GM19455 (cell line): ENCODE measurements around the gene USP19.

ENCODE experiments used
- ATAC-seq: cut with Tn5 transposase; IDR thresholded peaks from one replicate; pipeline ENCODE4 v1.9.1; 2021; ENCODE audit not compliant: unreplicated experiment

Gene USP19, protein sequence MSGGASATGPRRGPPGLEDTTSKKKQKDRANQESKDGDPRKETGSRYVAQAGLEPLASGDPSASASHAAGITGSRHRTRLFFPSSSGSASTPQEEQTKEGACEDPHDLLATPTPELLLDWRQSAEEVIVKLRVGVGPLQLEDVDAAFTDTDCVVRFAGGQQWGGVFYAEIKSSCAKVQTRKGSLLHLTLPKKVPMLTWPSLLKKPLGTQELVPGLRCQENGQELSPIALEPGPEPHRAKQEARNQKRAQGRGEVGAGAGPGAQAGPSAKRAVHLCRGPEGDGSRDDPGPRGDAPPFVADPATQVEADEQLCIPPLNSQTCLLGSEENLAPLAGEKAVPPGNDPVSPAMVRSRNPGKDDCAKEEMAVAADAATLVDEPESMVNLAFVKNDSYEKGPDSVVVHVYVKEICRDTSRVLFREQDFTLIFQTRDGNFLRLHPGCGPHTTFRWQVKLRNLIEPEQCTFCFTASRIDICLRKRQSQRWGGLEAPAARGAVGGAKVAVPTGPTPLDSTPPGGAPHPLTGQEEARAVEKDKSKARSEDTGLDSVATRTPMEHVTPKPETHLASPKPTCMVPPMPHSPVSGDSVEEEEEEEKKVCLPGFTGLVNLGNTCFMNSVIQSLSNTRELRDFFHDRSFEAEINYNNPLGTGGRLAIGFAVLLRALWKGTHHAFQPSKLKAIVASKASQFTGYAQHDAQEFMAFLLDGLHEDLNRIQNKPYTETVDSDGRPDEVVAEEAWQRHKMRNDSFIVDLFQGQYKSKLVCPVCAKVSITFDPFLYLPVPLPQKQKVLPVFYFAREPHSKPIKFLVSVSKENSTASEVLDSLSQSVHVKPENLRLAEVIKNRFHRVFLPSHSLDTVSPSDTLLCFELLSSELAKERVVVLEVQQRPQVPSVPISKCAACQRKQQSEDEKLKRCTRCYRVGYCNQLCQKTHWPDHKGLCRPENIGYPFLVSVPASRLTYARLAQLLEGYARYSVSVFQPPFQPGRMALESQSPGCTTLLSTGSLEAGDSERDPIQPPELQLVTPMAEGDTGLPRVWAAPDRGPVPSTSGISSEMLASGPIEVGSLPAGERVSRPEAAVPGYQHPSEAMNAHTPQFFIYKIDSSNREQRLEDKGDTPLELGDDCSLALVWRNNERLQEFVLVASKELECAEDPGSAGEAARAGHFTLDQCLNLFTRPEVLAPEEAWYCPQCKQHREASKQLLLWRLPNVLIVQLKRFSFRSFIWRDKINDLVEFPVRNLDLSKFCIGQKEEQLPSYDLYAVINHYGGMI (N-terminal part only)

DNA sequence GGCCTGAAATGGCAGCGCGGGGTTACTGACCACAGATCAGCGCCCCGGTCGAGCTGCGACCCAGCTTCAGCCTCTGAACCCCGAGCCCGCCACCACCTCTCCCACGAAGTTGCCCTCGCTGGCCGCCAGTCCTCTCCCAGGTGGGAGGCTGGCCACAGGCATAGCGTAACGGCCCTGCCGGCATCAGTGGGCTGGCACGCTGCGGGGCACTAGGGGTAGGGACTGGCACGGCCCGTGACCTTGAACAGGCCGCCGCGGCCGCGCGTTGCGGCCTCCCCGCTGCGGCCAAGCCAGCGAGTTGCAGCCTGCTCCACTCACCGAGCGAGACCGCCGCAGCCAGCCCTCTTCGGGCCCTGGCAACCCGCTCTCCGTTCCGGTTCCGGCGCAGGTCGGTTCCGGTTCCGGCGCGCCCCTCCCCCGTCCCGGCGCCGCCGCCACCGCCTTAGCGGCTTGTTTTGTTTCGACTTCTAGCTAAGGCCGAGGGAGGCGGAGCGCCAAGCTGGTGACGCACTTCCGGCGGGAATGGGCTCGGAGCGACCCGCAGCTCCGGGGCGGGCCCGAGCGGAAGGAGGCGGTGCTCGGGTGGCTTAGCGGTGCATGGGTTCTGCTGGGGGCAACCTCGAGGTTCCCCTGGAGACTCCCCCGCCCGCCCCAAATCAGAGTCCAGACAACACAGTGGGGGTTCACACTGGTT lies at the start of gene USP19:
Gene USP19, minus strand, starts transcription at position 386 of the 694 bp plus-strand sequence. CDS start 1,678 bp downstream, outside the sequence.
- ATAC-seq = peak; percentile 88

DNA sequence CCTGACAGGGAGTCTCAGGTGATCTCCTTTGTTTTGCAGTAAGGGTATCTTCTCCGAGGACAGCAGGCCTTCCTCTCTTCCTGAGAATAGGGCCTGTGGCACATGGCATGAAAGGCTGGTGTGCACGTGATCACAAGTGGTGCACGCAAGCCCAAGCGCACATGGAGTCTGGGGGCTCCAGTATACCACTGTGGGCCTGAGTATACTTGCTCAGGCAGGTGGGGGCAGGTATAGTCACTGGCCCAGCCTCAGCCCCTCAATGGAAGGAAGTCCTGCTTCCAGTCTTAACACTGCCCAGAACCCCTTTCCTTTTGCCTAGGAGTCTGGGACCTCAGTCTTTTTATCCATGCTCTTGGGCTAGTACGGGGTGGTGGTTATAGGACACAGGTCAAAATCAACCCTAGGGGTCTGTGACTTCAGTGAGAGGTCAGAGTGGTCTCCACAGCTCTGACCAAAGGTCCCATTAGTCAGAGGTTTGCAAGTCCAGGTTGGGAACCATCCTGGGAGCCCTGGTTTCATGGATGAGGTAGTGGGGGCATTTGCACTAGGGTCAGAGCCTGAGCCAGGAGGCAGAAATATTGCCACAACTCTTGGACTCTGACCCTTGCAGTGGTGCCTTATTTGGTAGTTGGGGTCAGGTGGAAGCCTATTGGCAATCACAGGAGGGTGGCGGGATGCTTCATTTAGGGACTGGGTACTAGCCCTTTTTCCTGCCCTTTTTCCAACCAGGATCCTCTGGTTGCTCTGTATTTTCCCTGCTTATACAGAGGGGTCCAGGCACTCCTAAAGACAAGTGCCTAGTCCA lies 46.3 kb upstream of the USP19 start:
- no peak for ATAC-seq

DNA sequence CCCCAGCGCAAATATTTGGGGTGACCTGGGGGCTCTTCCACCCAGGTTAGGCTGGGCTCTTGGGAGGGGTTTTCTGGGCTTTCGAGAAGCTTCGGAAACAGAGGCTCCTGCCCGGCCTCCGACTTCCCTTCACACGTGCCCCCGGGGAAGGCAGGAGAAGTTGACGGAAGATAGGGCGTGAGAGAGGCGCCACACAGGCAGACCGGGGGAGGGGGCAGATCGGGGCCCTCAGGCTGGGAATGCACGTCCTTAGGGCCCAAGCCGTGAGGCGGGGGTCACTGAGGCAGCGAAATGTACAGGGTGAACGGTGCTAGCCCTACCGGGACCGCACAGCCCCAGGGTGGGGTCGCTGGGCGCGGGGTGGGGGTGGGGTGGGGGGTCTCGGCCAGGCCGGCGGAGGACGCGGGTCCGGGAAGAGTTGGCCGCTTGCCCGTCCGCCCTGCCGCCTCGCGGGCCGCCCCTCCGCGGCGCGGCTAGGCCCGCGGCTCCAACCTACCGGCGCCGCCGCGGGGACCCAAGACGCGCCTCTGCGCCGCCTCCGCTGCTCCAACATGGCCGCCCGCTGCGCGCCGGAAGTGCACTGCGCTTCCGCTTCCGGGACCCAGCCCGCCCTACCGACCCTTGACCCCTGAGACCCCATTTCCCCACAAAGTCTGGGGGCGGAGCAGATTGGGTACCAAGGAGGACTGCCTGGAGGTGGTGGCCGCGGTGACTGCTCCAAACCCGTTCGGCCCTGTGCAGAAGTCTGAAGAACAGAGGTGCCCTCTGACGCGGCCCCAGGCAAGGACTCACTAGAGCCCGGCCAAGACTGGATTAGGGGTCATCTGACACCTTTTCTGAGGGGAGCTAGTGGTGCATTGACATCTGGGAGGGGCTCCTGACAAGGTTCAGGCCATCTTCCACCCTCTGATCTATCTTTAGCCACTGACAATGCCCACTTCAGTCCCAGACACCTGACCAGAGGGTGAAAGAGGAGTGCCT lies 45.4 kb upstream of the USP19 start, which contains the start of gene CCDC71:
Gene CCDC71, minus strand, starts transcription at position 561 of the 981 bp plus-strand sequence. CDS start 2,123 bp downstream, outside the sequence.
- ATAC-seq = peak; percentile 58

DNA sequence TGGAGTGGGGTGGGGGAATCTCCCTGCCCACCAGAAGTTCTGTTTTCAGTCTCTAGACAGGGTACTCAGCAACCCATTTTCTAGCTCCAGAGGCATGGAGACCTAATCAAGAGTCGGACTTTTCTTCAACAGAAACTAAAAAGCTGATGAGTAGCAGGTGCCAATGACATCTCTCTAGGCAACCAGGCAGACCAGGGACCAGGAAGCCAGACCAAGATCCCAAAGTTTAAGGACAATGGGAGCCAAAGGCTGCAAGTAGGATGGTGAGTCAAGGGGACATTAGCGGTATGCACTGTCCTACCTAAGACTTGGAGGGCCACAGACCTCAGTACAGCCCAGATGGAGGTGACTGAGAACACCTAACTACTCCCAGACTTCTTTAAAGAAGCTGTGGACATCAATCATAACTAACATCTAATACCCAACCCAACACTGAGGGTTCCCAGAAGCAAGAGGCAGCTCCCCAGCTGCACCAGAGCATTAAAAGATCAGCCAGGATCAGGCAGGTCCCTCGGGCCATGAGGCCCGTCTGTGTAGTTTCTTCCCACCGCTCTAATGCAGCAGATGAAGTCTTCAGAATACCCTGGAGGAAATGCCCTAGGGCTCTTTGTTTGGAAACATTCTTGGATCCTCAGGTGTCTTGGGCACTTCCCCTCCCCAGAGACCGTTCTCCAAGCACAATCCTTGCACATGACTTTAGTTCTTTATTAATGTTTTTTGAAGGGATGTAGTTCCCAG lies 44.5 kb upstream of the USP19 start:
- no peak for ATAC-seq

DNA sequence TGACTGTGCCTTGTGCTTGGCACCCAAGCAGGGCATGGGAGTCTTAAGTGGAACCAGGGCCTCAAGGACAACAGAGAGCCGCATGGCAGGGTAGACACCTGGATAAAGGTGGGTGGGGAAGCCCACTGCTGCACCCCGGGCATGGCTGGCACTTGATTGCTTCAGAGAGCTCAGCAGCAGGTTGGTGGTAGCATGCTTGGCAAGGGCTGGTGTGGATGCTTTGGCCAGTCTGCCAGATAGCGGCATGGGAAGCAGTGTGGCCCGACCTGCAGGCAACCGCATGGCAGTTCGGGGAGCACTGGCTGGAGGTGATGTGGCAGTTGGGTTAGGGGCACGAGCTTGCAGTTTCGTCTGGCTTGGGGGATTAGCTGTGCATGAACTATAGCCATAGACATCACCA lies 43.0 kb upstream of the USP19 start:
- no peak for ATAC-seq

DNA sequence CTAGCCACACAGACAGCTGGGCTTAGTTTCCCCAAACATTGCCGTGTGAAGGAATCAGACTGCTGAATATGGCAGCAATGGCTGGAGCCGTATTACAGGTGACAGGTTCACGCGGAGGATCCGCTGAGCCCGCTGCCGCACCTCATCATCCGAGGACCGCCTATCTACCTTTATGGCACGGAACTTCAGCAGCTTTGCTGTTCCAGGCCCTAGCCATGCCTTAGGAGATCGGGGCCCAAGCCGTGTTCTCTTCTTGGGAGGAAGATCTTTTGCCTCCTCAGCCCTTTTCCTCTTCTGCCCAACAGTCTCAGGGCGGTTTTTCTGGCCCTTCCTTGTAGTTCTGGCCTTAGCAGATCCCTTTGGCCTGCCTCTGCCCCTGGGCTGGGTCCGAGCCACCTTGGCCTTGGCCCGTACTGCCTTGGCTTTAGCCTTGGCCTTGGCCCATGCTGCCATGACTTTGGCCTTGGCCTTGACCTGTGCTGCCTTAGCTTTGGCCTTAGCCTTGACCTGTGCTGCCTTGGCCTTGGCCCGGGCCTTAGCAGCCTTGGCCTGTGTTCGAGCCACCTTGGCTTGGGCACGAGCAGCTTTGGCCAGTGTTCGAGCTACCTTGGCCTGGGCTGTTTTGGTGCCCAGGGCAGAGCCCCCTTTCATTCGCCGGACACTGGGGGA lies 42.3 kb upstream of the USP19 start:
- no peak for ATAC-seq

DNA sequence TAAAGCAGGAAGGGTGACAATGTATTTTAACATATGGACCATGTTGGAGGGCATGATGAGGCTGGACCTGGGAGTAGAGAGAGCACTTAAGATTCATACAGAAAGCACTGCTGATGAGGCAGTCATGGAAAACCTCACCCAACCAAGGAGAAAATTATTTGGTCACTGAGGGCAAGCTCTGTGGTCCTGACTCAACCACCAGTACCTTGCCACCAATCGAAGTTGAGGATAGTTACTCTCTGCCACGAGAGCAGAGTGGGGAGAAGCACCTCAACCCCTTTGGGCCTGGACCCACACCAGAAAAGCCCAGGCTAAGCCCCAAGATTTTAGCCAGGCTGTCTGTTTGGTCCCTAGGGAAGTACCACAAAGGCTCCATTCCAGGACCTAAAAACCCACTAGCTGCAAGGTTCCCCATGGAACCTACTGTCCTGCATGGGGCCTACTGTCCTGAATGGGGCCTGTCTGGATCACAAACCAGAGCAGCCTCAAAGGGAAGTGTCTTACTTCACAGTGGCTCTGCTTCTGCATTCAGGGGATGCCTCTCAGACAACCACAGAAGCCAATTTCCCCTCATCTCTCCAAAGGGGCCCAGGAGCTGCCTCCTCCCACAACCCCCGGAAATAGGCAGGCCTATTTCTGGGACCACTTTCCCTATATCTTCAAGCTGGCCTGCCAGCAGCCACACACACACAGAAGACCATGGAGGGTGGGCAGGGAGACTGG lies 41.3 kb upstream of the USP19 start:
- ATAC-seq = no peak

DNA sequence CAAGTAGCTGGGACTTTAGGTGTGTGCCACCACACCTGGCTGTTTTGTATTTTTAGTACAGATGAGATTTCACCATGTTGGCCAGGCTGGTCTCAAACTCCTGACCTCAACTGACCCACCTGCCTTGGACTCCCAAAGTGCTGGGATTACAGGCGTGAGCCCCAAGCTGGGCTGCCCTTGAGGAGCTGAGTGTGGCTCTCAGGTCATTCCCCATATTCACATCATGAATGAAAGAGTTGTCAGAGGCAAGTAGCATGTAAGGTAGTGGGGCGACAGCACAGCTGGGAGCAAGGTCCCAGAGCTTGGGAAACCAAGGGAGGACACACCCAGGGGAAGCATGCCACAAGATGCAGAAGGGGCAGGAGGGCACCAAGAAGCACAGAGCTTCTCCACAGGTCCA lies 40.6 kb upstream of the USP19 start:
- ATAC-seq = no peak

DNA sequence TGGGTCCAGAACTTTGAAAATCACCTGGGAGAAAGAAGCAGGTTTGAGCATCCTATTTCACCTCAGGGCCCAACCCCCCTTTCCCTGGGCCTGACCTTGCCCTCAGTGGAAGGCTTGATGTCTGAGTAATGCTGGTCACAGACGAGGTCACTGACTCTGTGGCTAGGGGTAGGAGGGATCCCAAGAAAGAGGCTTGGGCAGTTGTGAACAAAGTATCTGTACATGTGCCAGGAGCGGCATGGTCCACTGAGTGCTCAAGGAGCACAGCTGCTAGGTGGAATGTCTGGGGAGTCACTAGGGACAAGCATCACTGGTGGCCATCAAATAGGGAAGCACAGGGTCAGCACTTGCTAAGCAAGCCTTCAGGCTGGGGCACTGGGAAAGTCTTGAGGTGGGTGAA lies 38.2 kb upstream of the USP19 start:
- no peak for ATAC-seq

DNA sequence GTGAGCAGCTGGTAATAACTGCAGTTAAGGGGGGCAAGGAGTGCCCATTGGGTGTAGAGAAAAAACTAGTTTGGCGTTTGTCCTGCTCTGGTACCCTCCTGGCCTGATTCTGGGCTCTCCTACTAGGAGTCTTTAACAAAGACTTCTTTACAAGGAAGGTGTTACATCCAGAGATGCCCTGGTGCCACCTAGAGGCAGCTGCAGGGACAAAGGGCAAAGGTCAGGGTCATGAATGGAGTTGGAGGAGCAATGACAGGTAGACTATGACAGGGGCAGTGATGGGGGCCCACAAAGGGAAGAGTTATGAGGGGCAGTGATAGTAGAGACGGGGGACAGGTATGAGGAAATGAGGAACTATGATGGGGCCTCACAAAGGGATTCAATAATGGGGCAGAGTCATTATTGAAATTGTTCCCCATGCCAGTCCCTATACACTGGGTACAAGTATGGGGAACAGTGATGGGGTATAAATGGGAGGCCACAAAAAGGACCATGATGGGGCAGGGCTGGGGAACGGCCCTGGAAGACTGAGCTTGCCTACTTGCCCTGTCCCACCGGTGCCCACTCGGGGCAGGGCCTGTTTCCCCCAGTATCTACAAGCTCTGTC lies 37.6 kb upstream of the USP19 start:
- ATAC-seq = no peak

DNA sequence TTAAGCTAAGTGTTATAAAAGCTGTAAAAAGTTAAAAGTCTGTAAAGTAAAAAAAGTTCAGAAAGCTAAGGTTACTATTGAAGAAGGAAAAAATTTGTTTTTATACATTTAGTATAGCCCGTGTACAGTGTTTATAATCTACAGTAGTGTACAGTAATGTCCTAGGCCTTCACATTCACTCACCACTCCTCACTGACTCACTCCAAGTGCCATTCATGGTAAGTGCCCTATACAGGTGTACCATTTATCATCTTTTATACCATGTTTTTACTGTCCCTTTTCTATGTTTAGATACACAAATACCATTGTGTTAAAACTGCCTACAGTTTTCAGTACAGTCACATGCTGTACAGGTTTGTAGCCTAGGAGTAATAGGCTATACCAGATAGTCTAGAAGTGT lies 36.7 kb upstream of the USP19 start:
- no peak for ATAC-seq

DNA sequence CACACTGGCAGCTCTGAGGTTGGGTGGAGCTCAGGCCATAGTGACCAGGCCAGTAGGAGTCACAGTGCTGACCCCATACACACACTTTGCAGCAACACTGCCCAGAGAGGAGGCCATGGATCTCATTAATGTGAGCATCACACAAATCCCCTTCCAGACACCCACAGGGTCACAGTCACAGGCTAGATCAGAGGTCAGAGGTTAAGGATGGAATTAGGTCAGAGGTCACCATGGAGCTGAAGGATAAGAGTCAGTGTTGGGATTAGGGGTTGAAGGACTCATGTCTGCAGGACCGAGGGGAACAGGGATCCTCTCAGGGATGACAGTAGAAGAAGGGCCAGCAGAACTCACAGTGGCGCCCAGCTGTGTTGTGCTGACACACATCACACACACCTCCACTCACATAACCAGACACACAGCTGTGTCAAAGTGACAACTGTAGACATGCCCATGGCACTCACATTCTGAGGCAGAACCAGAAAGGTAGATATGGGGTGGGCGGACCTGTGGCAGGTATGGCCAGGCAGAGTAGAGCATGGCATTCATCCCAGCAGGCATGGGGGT lies 32.8 kb upstream of the USP19 start:
- no peak for ATAC-seq

DNA sequence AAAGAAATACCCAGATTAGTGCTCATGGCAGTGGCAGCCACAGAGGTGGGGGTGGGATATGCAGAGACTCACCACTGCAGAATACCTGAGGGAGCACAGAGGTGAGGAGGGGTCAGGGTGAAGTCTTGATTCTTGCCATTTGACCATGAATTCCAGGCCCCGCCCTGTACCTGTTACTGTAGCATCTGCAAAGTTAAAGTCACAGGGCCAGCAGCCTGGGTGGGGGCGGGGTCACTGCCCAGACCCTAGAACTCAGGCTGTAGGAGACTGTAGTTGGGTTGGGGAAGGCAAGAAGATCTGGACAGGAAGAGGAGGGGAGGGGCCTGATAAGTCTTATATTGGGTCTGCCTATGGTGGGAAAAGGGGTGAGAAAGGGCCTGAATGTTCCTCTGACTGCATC lies 31.0 kb upstream of the USP19 start:
- ATAC-seq = no peak

DNA sequence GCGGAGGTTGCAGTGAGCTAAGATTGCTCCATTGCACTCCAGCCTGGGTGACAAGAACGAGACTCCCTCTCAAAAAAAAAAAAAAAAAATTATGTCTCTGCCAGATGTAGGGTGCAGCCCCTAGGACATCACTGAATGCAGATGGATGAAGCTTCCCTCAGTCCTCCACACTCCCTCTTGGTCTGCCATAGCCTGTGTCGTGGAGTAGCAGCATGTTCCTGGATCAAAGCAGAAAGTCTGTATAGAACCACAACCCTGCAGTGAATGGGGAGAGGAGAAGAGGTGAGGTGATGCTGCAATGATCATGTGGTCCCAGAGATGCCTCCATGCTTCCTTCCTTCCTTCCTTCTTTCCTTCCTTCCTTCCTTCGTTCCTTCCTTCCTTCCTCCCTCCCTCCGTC lies 27.5 kb upstream of the USP19 start:
- ATAC-seq = no peak

DNA sequence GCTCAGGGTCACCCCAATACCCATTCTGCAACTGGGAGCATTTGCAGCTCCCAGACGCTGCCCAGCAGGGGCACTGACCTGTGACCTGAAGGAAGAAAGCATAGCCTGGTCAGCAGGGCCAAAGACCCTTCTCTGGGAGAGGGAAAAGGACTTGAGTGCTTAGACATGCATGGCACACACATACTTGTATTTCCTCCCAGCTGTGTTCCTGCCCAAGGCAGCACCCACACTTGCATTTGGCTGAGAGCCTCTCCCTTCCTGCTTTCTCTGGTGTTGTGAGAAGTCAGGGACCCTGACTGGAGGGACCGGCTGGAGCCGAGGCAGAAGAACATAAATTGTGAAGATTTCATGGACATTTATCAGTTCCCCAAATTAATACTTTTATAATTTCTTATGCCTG lies 19.5 kb upstream of the USP19 start:
- ATAC-seq = no peak

DNA sequence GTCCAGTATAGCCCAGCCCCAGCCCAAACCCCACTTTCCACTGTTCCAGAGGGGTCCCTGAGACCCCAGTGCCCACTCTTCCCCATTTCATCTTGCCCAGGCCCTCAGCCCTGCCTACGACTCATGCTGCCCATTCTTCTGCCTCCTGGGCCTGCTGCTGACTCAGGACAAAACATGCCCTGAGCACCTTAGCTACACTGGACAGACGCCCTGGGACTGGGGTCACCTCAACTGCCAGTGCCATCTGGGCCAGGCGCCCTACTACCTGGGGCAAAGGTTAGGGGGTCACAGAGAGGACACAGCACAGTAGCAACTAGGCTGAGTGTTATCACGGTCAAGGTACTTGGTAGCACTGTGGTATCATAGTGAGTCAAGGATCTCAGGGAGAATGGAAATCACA lies 14.9 kb upstream of the USP19 start:
- no peak for ATAC-seq
